ENCODE measurements around the gene UBE2Q2. TPM values are rescaled to one million over a fixed set of nuclear protein-coding genes. Genes with fewer than 3 reads are reported as not detected.

UBE2Q2 gene
- total RNA-seq (2012; rRNA removed), result 28.9 and 44.2 TPM in 2 replicates
- 14.0 and 18.0 TPM in 2 replicates for polyA plus RNA-seq (2012; rRNA removed)
- 3.6 and 7.7 TPM in 2 replicates for polyA plus RNA-seq (2012; cell fraction: cytosol; rRNA removed)
- 6.6 and 18.5 TPM in 2 replicates for polyA plus RNA-seq (2012; cell fraction: nucleus; rRNA removed; ENCODE audit: low replicate concordance)
- percentile 88 among the genes with signal in this experiment for Bru-seq, nascent RNA
- BruChase-seq, experiment 1, labeled RNA remaining after a 6-hour chase, result percentile 82 among the genes with signal in this experiment
- percentile 81 among the genes with signal in this experiment for BruChase-seq, experiment 2, labeled RNA remaining after a 2-hour chase
- long read RNA-seq, transcript UBE2Q2-208 (12 exons, 2,969 nt), result minor isoform, 23 of 136 reads
- long read RNA-seq, transcript UBE2Q2-201 (13 exons, 3,130 nt), result major isoform, 64 of 136 reads
- long read RNA-seq, partial matches to known transcripts, result 8 of 136 reads
- long read RNA-seq, other reads (novel, unspliced or antisense), result 39 of 136 reads

DNA sequence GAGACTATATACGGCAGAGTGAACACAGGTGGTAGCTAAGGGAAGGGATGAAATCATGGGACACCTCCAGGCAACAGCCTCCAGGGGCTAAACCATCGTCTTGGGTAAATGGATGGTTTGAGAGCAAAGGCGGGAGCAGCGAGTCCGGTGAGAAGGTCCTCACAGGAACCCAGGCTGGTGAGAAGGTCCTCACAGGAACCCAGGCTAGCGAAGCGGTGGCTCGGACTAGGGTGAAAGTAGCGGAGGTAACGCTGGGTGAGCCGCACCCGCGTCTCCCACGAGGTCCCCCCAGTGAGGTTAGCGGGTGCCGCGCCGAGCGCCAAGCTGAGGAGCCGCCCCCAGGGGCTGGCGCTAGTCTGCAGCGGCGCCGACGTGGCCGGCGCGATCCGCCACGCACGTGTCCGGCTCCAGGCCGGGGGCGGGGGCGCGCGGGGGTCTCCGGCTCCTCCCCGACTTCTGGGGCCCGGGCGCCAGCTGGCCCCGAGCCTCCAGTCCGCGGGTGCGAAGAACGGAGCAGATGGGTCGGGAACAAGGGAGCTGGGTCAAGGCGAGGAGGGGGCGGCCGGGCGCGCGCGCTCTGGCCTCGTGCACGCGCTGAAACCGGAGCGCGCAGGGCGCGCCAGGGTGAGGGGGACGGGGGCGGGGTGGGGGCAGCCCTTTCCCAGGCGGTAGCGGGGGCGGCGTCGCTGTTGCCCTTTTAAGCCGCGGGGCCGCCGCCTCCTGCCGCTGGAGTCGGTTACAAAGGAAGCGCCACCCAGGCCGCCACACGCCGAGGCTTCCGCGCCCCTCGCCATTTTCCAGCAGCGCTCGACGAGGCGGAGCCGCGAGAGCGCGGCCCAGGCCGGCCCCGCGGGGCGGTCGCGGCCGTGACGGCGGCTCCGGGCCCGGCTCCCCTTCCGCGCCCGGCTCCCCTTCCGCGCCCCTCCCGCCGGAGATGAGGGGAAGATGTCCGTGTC, at the start of gene UBE2Q2:
Gene UBE2Q2 (plus strand): TSS at position 726 of the 956 bp plus-strand sequence. CDS start 220 bp downstream, at position 946.
- Histone ChIP-seq H3K27ac (ENCODE audit: insufficient read depth, low read length) (peak within 1 kb of the TSS; percentile 91), H3K27me3 (ENCODE audit: control insufficient read depth, insufficient read depth, low read length) (no peaks in the 10 kb centered on the region), H3K23ac (ENCODE audit: low read depth, low read length) (peak within 1 kb of the TSS; percentile 99), H3K14ac (replicated peaks; ENCODE audit: low read depth, low read length) (peak within 1 kb of the TSS; percentile 99), H2BK15ac (ENCODE audit: low read depth, low read length) (peak within 1 kb of the TSS; percentile 77; the same call in 2 of the 3 replicates), H3K4me1 (ENCODE audit: control insufficient read depth, insufficient read depth, low read length) (peaks cover 8% of the 10 kb centered on the region), H3K56ac (ENCODE audit: extremely low read depth, insufficient read depth, low read length) (peak within 1 kb of the TSS; percentile 82), H3K4ac (ENCODE audit: low read depth, low read length) (peak within 1 kb of the TSS; percentile 98), H4K8ac (ENCODE audit: low read depth in 2 of 2, low read length in 2 of 2) (peak within 1 kb of the TSS; percentile 82 to 98), H2BK20ac (ENCODE audit: low read depth, low read length) (peak within 1 kb of the TSS; percentile 26; the same call in 1 of the 2 replicates), H3K4me2 (ENCODE audit: low read depth, low read length) (peak within 1 kb of the TSS; percentile 95), H4K5ac (ENCODE audit: low read depth, low read length) (peak within 1 kb of the TSS; percentile 97), H3K4me3 (ENCODE audit: insufficient read depth, low read depth, low read length) (peak within 1 kb of the TSS; percentile 99), H3K18ac (ENCODE audit: low read depth, low read length) (peak within 1 kb of the TSS; percentile 97), H4K20me1 (ENCODE audit: insufficient read depth, low read length) (peaks cover 25% of the 10 kb centered on the region), H3K9ac (ENCODE audit: low read depth, low read length) (peak within 1 kb of the TSS; percentile 98), H3K36me3 (ENCODE audit: control insufficient read depth, insufficient read depth, low read length) (peaks cover 1% of the 10 kb centered on the region; the same call in 1 of the 2 replicates), H3K79me1 (ENCODE audit: low read depth in 1 of 2, low read length in 2 of 2) (peaks cover 14 to 29% of the 10 kb centered on the region in 2 experiments; a peak in 3 of 4 replicates), H2BK5ac (ENCODE audit: low read depth, low read length, poor library complexity, severe bottlenecking) (peak within 1 kb of the TSS; percentile 80), H2AK9ac (replicated peaks; ENCODE audit: low read depth, low read length, poor library complexity) (peak within 1 kb of the TSS; percentile 99), H2AFZ (replicated peaks; ENCODE audit: low read length, poor library complexity) (peak within 1 kb of the TSS; percentile 98), H2BK120ac (ENCODE audit: low read depth, low read length) (peak within 1 kb of the TSS; percentile 68), H4K91ac (ENCODE audit: insufficient read depth, low read depth, low read length) (peak within 1 kb of the TSS; percentile 93), H3K9me1 (ENCODE audit: insufficient read depth, low read length) (peaks cover 10% of the 10 kb centered on the region; the same call in 1 of the 2 replicates), H2AK5ac (ENCODE audit: low read depth, low read length) (peak within 1 kb of the TSS; percentile 98), H3K9me3 (ENCODE audit: control insufficient read depth, insufficient read depth, low read length) (no peaks in the 10 kb centered on the region)
- peak; percentile 68 for ATAC-seq (ENCODE audit: low read depth)
- BruUV-seq (replicated peaks), result no TSS peak
- peak; percentile 62 for DNase-seq
- CTCF ChIA-PET, result interaction anchor here (1.0 to 1.3 kb wide), 2 partner anchors 10 to 40 kb away, joined by 4 read pairs; no protein-coding TSS in a partner anchor
- dilution Hi-C loops (cut with HindIII; ENCODE audit: low sequenced_read_pairs, unreplicated experiment) (no loop called here), in situ Hi-C loops (cut with MboI; ENCODE audit: low sequenced_read_pairs) (no loop called here), intact Hi-C loops (cut with micrococcal nuclease) (no loop called here)
- POLR2A ChIA-PET (ENCODE audit: unreplicated experiment), result interaction anchor here (0.5 to 0.6 kb wide), 2 partner anchors 11 to 99 kb away, joined by 3 to 4 read pairs; no protein-coding TSS in a partner anchor
- WGBS, 2 experiments (ENCODE audit: extremely low coverage in 2 of 2, insufficient read length in 1 of 2), result 5% methylated on average over 15 of the region's 109 CpGs; no CpG with 5 or more reads in 1 of the 2 experiments
- TF ChIP-seq RCOR1 (IDR thresholded peaks at IDR 0.05; ENCODE audit: insufficient replicate concordance, low read length) (no peak), BHLHE40 (IDR thresholded peaks at IDR 0.05; ENCODE audit: low read depth, low read length) (peak; percentile 83), CEBPB (IDR thresholded peaks at IDR 0.05; ENCODE audit: low read depth, low read length) (no peak), CHD1 (IDR thresholded peaks at IDR 0.05; ENCODE audit: low read depth, low read length) (no peak), RAD21 (IDR thresholded peaks at IDR 0.05; ENCODE audit: low read length) (no peak), POLR2A (IDR thresholded peaks at IDR 0.05; ENCODE audit: low read depth, low read length) (peak; percentile 66), NFE2L2 (IDR thresholded peaks at IDR 0.05; ENCODE audit: low read depth, low read length) (no peak), MAFK (IDR thresholded peaks at IDR 0.05; ENCODE audit: low read depth, low read length) (no peak), MAZ (IDR thresholded peaks at IDR 0.05; ENCODE audit: borderline replicate concordance, low read depth, low read length) (peak; percentile 55; the same call in 1 of the 2 replicates), RFX5 (IDR thresholded peaks at IDR 0.05; ENCODE audit: low read depth, low read length) (no peak), SMC3 (IDR thresholded peaks at IDR 0.05; ENCODE audit: low read depth, low read length) (no peak)
- TF ChIP-seq, protein P1, sequence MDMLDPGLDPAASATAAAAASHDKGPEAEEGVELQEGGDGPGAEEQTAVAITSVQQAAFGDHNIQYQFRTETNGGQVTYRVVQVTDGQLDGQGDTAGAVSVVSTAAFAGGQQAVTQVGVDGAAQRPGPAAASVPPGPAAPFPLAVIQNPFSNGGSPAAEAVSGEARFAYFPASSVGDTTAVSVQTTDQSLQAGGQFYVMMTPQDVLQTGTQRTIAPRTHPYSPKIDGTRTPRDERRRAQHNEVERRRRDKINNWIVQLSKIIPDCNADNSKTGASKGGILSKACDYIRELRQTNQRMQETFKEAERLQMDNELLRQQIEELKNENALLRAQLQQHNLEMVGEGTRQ (IDR thresholded peaks at IDR 0.05; ENCODE audit: low read depth, low read length), result no peak; the same call in 1 of the 2 replicates
- TF ChIP-seq, protein P2, sequence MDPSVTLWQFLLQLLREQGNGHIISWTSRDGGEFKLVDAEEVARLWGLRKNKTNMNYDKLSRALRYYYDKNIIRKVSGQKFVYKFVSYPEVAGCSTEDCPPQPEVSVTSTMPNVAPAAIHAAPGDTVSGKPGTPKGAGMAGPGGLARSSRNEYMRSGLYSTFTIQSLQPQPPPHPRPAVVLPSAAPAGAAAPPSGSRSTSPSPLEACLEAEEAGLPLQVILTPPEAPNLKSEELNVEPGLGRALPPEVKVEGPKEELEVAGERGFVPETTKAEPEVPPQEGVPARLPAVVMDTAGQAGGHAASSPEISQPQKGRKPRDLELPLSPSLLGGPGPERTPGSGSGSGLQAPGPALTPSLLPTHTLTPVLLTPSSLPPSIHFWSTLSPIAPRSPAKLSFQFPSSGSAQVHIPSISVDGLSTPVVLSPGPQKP (IDR thresholded peaks at IDR 0.05; ENCODE audit: borderline replicate concordance, low read depth, low read length), result no peak
